Thyroid gland (tissue), 4 donors: ENCODE measurements around the gene CYP19A1. TPM values are rescaled to one million over a fixed set of nuclear protein-coding genes. Genes with fewer than 3 reads are reported as not detected.
A peak's percentile ranks its signal among the peaks of the same experiment; 100 is the strongest.

ENCODE experiments used
- DNase-seq, 2 donors: peaks; one replicate each; pipeline ENCODE4 v3.0.0-alpha.2; 2019
- H3K27ac ChIP-seq, 3 donors: fragments of 200-600 bp; sonication (generic); 1 replicate in 2 of 3; 2 replicates in 1 of 3; pipeline ENCODE4 v1.5.1; 2016 to 2019; ENCODE audit warnings: mild to moderate bottlenecking in 1 of 3, moderate library complexity in 1 of 3
- H3K27me3 ChIP-seq: fragments of 200-600 bp; sonication (generic); one replicate; pipeline ENCODE4 v1.5.1; 2019
- H3K36me3 ChIP-seq, 2 donors: fragments of 200-600 bp; sonication (generic); one replicate each; pipeline ENCODE4 v1.5.1; 2016 to 2019
- H3K4me1 ChIP-seq, 2 donors: fragments of 200-600 bp; sonication (generic); one replicate each; pipeline ENCODE4 v1.5.1; 2017 to 2019
- H3K4me3 ChIP-seq, 3 donors: fragments of 200-600 bp; sonication (generic); replicated peaks in 1 of 3; 1 replicate in 2 of 3; 2 replicates in 1 of 3; pipeline ENCODE4 v1.5.1; 2016; ENCODE audit warnings: mild to moderate bottlenecking in 1 of 3
- H3K9me3 ChIP-seq: fragments of 200-600 bp; sonication (generic); one replicate; pipeline ENCODE4 v1.5.1; 2017
- CTCF ChIP-seq, 6 experiments: fragments of 200-600 bp in 3 of 6; fragments of 450-650 bp in 3 of 6; sonication (generic) in 3 of 6; IDR thresholded peaks; one replicate each; pipeline ENCODE4 v1.5.1; 2016 to 2019; ENCODE audit warnings: antibody characterized with exemption in 6 of 6, mild to moderate bottlenecking in 2 of 6, inconsistent platforms in 1 of 6, moderate library complexity in 1 of 6
- POLR2A ChIP-seq, 2 donors: fragments of 450-650 bp; IDR thresholded peaks; one replicate each; pipeline ENCODE4 v1.6.1; 2017; ENCODE audit warnings: antibody characterized with exemption in 2 of 2, mild to moderate bottlenecking in 2 of 2, moderate library complexity in 1 of 2
- WGBS, 2 donors: methylation state at CpG; one replicate each; pipeline ENCODE4 v1.1.5; 2017; 5-methylcytosine and 5-hydroxymethylcytosine counted together
- intact Hi-C: fragments of 100-400 bp; cut with DNase I; formaldehyde crosslinking; loops from one replicate; pipeline ENCODE4 v1.15.1; 2023
- total RNA-seq, 4 donors: library from RNA; depleted of rRNA; stranded (reverse); fragments of >200 nt; gene quantifications; one replicate each; pipeline ENCODE4 v1.2.3, GENCODE V29; 2016

The CYP19A1 gene
- total RNA-seq, 4 donors from 2014 or later, result 1.6 to 5.5 (median 4.5) TPM

DNA sequence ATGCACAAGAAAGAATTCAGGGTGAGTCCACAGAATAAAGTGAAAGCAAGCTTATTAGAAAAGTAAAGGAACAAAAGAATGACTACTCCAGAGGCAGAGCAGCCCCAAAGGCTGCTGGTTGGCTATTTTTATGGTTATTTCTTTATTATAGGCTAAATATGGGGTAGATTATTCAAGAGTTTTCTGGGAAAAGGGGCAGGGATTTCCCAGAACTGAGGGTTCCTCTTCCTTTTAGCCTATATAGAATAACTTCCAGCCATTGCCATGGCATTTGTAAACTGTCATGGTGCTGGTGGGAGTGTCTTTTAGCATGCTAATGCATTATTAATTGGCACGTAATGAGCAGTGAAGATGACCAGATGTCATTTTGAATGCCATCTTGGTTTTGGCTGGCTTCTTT, 16.7 kb upstream of the CYP19A1 start:
- intact Hi-C loops, result no loop called here
- no peak for TF ChIP-seq POLR2A (IDR thresholded peaks at IDR 0.05)
- no peak for TF ChIP-seq CTCF (IDR thresholded peaks at IDR 0.05)

GRCh38 chr15:51353976-51354375, 15.6 kb upstream of the CYP19A1 start:
- WGBS, 2 donors, result 44 to 60% methylated on average over 2 of the region's 2 CpGs
- DNase-seq, result no peak
- Histone ChIP-seq H3K4me3 (no peak overlapping the region), H3K27ac (no peak overlapping the region), H3K9me3 (no peaks in the 10 kb centered on the region), H3K36me3 (no peaks in the 10 kb centered on the region), H3K27me3 (no peaks in the 10 kb centered on the region), H3K4me1 (peaks cover 0 to 2% of the 10 kb centered on the region in 2 donors)
- TF ChIP-seq CTCF (IDR thresholded peaks at IDR 0.05), result no peak
- TF ChIP-seq POLR2A (IDR thresholded peaks at IDR 0.05), result no peak
- intact Hi-C loops, result no loop called here

More for the DNA sequence above, 16.7 kb upstream of the CYP19A1 start:
- no peaks in the 10 kb centered on the region for H3K9me3 ChIP-seq
- no peaks in the 10 kb centered on the region for H3K36me3 ChIP-seq
- H3K27ac ChIP-seq, result no peak overlapping the region
- H3K4me3 ChIP-seq, result no peak overlapping the region
- H3K27me3 ChIP-seq, result no peaks in the 10 kb centered on the region
- no peak for DNase-seq
- 91 to 97% methylated on average over 1 of the region's 1 CpG for WGBS, 2 donors
- H3K4me1 ChIP-seq, result no peaks in the 10 kb centered on the region

GRCh38 chr15:51350723-51351122, 12.3 kb upstream of the CYP19A1 start:
- Histone ChIP-seq H3K36me3 (no peaks in the 10 kb centered on the region), H3K27me3 (no peaks in the 10 kb centered on the region), H3K4me3 (no peak overlapping the region), H3K4me1 (peaks cover 0 to 3% of the 10 kb centered on the region in 2 donors), H3K27ac (no peak overlapping the region), H3K9me3 (no peaks in the 10 kb centered on the region)
- no peak for DNase-seq
- TF ChIP-seq CTCF (IDR thresholded peaks at IDR 0.05), result no peak
- no peak for TF ChIP-seq POLR2A (IDR thresholded peaks at IDR 0.05)
- WGBS, 2 donors, result 94 to 96% methylated on average over 3 of the region's 3 CpGs
- intact Hi-C loops, result no loop called here

- intact Hi-C loops, result no loop called here
- no peaks in the 10 kb centered on the region for H3K36me3 ChIP-seq
- no peak overlapping the region for H3K4me3 ChIP-seq
- H3K4me1 ChIP-seq, result peaks cover 0 to 3% of the 10 kb centered on the region in 2 donors
- no peaks in the 10 kb centered on the region for H3K27me3 ChIP-seq
- WGBS, 2 donors, result 40 to 42% methylated on average over 4 of the region's 4 CpGs
- peak overlapping the region in 1 of 3 donors; percentile 4 for H3K27ac ChIP-seq
- DNase-seq, result peak in 1 of 2 donors; percentile 5
- no peaks in the 10 kb centered on the region for H3K9me3 ChIP-seq
- TF ChIP-seq POLR2A (IDR thresholded peaks at IDR 0.05), result no peak
- TF ChIP-seq CTCF (IDR thresholded peaks at IDR 0.05), result no peak
Measured at GRCh38 chr15:51349156-51349844, 10.9 kb upstream of the CYP19A1 start.

DNA sequence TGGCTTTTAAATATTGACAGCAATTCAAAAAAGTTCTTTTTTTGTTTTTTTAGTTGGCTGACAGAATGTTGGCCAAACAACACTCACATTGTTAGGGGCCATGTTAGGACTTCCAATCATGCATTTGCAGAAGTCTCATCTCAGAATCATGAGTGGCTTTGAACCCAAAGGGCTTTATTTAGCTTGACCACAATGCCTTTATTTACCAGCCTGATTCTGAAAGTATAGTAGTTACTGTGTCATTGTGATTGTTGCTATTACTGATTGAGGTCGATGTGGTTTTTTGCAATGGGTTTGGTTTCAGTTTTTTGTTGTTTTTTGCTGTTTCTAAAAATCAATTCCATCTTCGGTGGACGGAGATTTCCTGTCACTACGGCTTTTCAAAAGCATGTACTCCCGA, 10.3 kb upstream of the CYP19A1 start:
- no peak for TF ChIP-seq POLR2A (IDR thresholded peaks at IDR 0.05)
- no peak for TF ChIP-seq CTCF (IDR thresholded peaks at IDR 0.05)
- Histone ChIP-seq H3K27me3 (no peaks in the 10 kb centered on the region), H3K9me3 (no peaks in the 10 kb centered on the region), H3K27ac (peak overlapping the region in 1 of 3 donors; percentile 4), H3K4me1 (peaks cover 0 to 3% of the 10 kb centered on the region in 2 donors), H3K36me3 (no peaks in the 10 kb centered on the region), H3K4me3 (no peak overlapping the region)
- no peak for DNase-seq
- intact Hi-C loops, result no loop called here
- 64 to 85% methylated on average over 5 of the region's 5 CpGs for WGBS, 2 donors
